Stromal cell of bone marrow (primary cell): ENCODE data around the gene MORC3.

Source experiments
- DNase-seq: peaks from one replicate; pipeline ENCODE4 v3.0.0-alpha.2; 2012; ENCODE audit warnings: low read depth

MORC3 gene

GRCh38 chr21:36425286-36425685, 105.3 kb downstream of the MORC3 start:
- DNase-seq = peak; percentile 28
